Neural cell (in vitro differentiated cells): ENCODE measurements around the gene MACC1. TPM values are rescaled to one million over a fixed set of nuclear protein-coding genes. Genes with fewer than 3 reads are reported as not detected.
"Not testable (repeated sequence)": the region's sequence is repeated elsewhere in the genome, so short reads cannot be mapped to it uniquely, and the experiment has no call there.

ENCODE experiments used
- H2AFZ ChIP-seq: fragments of 200-600, 300-800 bp; sonication (generic), shearing (Covaris generic); 2 replicates; pipeline ENCODE4 v1.6.0; 2014; ENCODE audit warnings: low read depth, mild to moderate bottlenecking, antibody characterized with exemption, low read length, moderate library complexity
- H3F3A ChIP-seq: fragments of 200-600 bp; shearing (Covaris generic); 2 replicates; pipeline ENCODE4 v1.6.1; 2016; ENCODE audit warnings: mild to moderate bottlenecking, moderate library complexity, mixed read lengths, antibody characterized with exemption, low read length; ENCODE audit not compliant: insufficient read depth, poor library complexity, severe bottlenecking
- H3K27ac ChIP-seq: fragments of 200-600, 300-800 bp; sonication (generic), shearing (Covaris generic); 2 replicates; pipeline ENCODE4 v1.5.1; 2014; ENCODE audit warnings: mild to moderate bottlenecking, low read length, moderate library complexity
- H3K27me3 ChIP-seq: fragments of 300-800, 200-600 bp; sonication (generic), shearing (Covaris generic); 2 replicates; pipeline ENCODE4 v1.6.0; 2014; ENCODE audit warnings: mild to moderate bottlenecking, low read depth, low read length, moderate library complexity; ENCODE audit not compliant: insufficient read depth
- H3K36me3 ChIP-seq: fragments of 300-800, 200-600 bp; sonication (generic), shearing (Covaris generic); 2 replicates; pipeline ENCODE4 v1.5.1; 2014; ENCODE audit warnings: mild to moderate bottlenecking, antibody characterized with exemption, low read length, moderate library complexity; ENCODE audit not compliant: insufficient read depth
- H3K4me2 ChIP-seq: fragments of 300-800, 200-600 bp; sonication (generic), shearing (Covaris generic); 2 replicates; pipeline ENCODE4 v1.6.0; 2014; ENCODE audit warnings: mild to moderate bottlenecking, low read length
- H3K4me3 ChIP-seq: fragments of 300-800, 200-600 bp; sonication (generic), shearing (Covaris generic); 2 replicates; pipeline ENCODE4 v1.5.1; 2014; ENCODE audit warnings: mild to moderate bottlenecking, low read length, moderate library complexity
- H3K79me2 ChIP-seq: fragments of 200-600 bp; shearing (Covaris generic); replicated peaks from 2 replicates; pipeline ENCODE4 v1.6.0; 2014; ENCODE audit warnings: mild to moderate bottlenecking, low read length, moderate library complexity; ENCODE audit not compliant: insufficient read depth
- H3K9ac ChIP-seq: fragments of 300-800, 200-600 bp; sonication (generic), shearing (Covaris generic); 2 replicates; pipeline ENCODE4 v1.6.1; 2016; ENCODE audit warnings: mild to moderate bottlenecking, low read length, mixed read lengths
- H3K9me2 ChIP-seq: fragments of 200-600 bp; shearing (Covaris generic); 2 replicates; pipeline ENCODE4 v1.6.1; 2016; ENCODE audit warnings: mild to moderate bottlenecking, low read length, mixed read lengths; ENCODE audit not compliant: insufficient read depth
- H3K9me3 ChIP-seq: fragments of 200-600, 300-800 bp; sonication (generic), shearing (Covaris generic); 2 replicates; pipeline ENCODE4 v1.6.1; 2016; ENCODE audit warnings: mild to moderate bottlenecking, mixed run types, low read length, moderate library complexity, mixed read lengths
- H4K20me1 ChIP-seq: fragments of 200-600 bp; shearing (Covaris generic); 2 replicates; pipeline ENCODE4 v1.6.1; 2016; ENCODE audit warnings: mild to moderate bottlenecking, mixed run types; ENCODE audit not compliant: insufficient read depth
- EP300 ChIP-seq: fragments of 450-650 bp; conservative IDR thresholded peaks from 2 replicates; pipeline ENCODE4 v1.6.1; 2014; ENCODE audit warnings: antibody characterized with exemption, mild to moderate bottlenecking, moderate library complexity; ENCODE audit not compliant: poor library complexity, severe bottlenecking
- EZH2 ChIP-seq: fragments of 200-600, 300-800 bp; shearing (Covaris generic), sonication (generic); IDR thresholded peaks from 2 replicates; pipeline ENCODE4 v1.6.1; 2014; ENCODE audit warnings: antibody characterized with exemption, low read length, borderline replicate concordance, mild to moderate bottlenecking; ENCODE audit not compliant: insufficient read depth, poor library complexity, severe bottlenecking
- MXI1 ChIP-seq: fragments of 450-650 bp; conservative IDR thresholded peaks from 2 replicates; pipeline ENCODE4 v1.6.1; 2014; ENCODE audit warnings: antibody characterized with exemption, mild to moderate bottlenecking; ENCODE audit not compliant: poor library complexity, severe bottlenecking
- POLR2AphosphoS5 ChIP-seq: IDR thresholded peaks from 2 replicates; pipeline ENCODE4 v1.6.1; 2012
- RAD21 ChIP-seq: fragments of 450-650 bp; conservative IDR thresholded peaks from 2 replicates; pipeline ENCODE4 v1.6.1; 2014; ENCODE audit warnings: antibody characterized with exemption, mild to moderate bottlenecking, moderate library complexity
- SMC3 ChIP-seq: fragments of 450-650 bp; conservative IDR thresholded peaks from 2 replicates; pipeline ENCODE4 v1.6.1; 2014; ENCODE audit warnings: antibody characterized with exemption, mild to moderate bottlenecking, moderate library complexity; ENCODE audit not compliant: poor library complexity
- TAF1 ChIP-seq: IDR thresholded peaks from 2 replicates; pipeline ENCODE4 v1.6.1; 2012; ENCODE audit warnings: low read depth
- polyA plus RNA-seq: library from polyadenylated mRNA; depleted of rRNA; stranded (reverse); fragments of >200 nt; gene quantifications from 2 replicates; pipeline ENCODE4 v1.2.3, GENCODE V29; 2014
- TF ChIP-seq, protein P1 (sequence below): IDR thresholded peaks from 2 replicates; pipeline ENCODE4 v1.6.1; 2012; ENCODE audit warnings: borderline replicate concordance
- TF ChIP-seq, protein P2 (sequence below): fragments of 450-650 bp; IDR thresholded peaks from 2 replicates; pipeline ENCODE4 v1.5.1; 2014; ENCODE audit warnings: antibody characterized with exemption, mild to moderate bottlenecking, moderate library complexity; ENCODE audit not compliant: poor library complexity, severe bottlenecking

Gene MACC1
- polyA plus RNA-seq, 1 donor from 2014 or later = 0.20 TPM

DNA sequence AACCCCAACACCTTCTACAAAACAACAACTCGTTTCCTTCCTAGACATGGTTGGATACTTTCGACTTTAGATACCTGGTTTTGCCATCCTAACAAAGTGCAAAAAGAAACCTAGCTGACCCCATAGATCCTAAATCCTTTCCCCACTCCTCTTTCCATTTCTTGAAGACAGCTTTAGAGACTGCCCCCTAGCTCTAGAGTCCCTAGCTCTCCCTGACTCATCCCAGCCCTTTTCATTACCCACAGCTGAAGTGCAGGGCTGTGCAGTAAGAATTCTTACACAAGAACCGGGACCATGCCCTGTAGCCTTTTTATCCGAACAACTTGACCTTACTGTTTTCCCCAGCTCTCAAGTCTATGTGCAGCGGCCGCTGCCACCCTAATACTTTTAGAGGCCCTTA is 93.1 kb downstream of the MACC1 start:
- not testable (repeated sequence) for H3K9me3 ChIP-seq, H3K9me2 ChIP-seq, H3K4me2 ChIP-seq, H3K27me3 ChIP-seq, H3K36me3 ChIP-seq, H3K27ac ChIP-seq, H3K79me2 ChIP-seq, H3K9ac ChIP-seq, H3F3A ChIP-seq, H4K20me1 ChIP-seq, H3K4me3 ChIP-seq, H2AFZ ChIP-seq

DNA sequence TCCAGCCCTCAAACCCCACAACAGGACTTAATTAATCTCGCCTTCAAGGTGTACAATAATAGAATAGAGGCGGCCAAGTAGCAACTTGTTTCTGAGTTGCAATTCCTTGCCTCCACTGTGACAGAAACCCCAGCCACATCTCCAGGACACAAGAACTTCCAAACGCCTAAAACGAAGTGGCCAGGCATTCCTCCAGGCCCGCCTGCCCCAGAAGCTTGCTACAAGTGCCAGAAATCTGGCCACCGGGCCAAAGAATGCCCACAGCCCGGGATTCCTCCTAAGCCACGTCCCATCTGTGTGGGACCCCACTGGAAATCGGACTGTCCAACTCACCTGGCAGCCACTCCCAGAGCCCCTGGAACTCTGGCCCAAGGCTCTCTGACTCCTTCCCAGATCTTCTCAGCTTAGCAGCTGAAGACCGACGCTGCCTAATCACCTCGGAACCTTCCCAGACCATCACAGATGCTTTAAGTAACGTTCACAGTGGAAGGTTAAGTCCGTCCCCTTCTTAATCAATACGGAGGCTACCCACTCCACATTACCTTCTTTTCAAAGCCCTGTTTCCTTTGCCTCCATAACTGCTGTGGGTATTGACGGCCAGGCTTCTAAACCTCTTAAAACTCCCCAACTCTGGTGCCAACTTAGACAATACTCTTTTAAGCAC is 94.4 kb downstream of the MACC1 start:
- not testable (repeated sequence) for H3K4me3 ChIP-seq, H3K9ac ChIP-seq, H3K4me2 ChIP-seq, H3K9me2 ChIP-seq, H4K20me1 ChIP-seq, H3F3A ChIP-seq, H3K36me3 ChIP-seq, H3K27me3 ChIP-seq, H3K27ac ChIP-seq, H2AFZ ChIP-seq, H3K79me2 ChIP-seq, H3K9me3 ChIP-seq

DNA sequence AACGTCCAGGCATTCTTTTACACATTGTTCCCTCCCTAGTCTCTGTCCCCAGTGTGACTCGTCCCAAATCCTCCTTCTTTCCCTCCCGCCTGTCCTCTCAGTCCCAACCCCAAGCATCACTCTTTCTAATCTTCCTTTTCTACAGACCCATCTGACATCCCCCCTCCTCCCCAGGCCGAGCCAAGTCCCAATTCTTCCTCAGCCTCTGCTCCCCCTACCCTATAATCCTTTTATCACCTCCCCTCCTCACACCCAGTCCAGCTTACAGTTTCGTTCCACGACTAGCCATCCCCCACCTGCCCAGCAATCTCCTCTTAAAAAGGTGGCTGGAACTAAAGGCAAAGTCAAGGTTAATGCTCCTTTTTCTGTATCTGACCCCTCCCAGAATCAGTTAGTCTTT is 95.1 kb downstream of the MACC1 start:
- no peaks in the 10 kb centered on the region for H3K79me2 ChIP-seq
- H3K27ac ChIP-seq = no peak overlapping the region

DNA sequence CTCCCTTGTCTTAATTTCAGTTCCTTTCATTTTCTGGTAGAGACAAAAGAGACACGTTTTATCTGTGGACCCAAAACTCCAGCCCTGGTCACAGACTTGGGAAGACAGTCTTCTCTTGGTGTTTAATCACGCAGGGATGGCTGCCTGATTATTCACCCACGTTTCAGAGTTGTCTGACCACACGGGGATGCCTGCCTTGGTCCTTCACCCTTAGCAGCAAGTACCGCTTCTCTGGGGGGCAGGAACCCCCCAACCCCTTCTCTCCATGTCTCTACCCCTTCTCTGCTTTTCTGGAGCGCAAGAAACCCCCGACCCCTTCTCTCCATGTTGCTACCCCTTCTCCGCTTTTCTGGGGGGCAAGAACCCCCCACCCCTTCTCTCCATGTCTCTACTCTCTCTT is 95.8 kb downstream of the MACC1 start:
- Histone ChIP-seq H3K9me2 (no peaks in the 10 kb centered on the region), H3F3A (no peaks in the 10 kb centered on the region), H3K9me3 (no peaks in the 10 kb centered on the region), H3K4me3 (no peak overlapping the region), H2AFZ (no peak overlapping the region), H3K9ac (no peak overlapping the region), H3K36me3 (no peaks in the 10 kb centered on the region), H3K27me3 (no peaks in the 10 kb centered on the region), H3K4me2 (no peak overlapping the region), H3K27ac (no peak overlapping the region), H4K20me1 (no peaks in the 10 kb centered on the region), H3K79me2 (no peaks in the 10 kb centered on the region)
- TF ChIP-seq EP300 (no peak), TAF1 (no peak), POLR2AphosphoS5 (no peak), SMC3 (no peak), MXI1 (no peak), RAD21 (no peak), EZH2 (no peak)
- TF ChIP-seq, protein P1, sequence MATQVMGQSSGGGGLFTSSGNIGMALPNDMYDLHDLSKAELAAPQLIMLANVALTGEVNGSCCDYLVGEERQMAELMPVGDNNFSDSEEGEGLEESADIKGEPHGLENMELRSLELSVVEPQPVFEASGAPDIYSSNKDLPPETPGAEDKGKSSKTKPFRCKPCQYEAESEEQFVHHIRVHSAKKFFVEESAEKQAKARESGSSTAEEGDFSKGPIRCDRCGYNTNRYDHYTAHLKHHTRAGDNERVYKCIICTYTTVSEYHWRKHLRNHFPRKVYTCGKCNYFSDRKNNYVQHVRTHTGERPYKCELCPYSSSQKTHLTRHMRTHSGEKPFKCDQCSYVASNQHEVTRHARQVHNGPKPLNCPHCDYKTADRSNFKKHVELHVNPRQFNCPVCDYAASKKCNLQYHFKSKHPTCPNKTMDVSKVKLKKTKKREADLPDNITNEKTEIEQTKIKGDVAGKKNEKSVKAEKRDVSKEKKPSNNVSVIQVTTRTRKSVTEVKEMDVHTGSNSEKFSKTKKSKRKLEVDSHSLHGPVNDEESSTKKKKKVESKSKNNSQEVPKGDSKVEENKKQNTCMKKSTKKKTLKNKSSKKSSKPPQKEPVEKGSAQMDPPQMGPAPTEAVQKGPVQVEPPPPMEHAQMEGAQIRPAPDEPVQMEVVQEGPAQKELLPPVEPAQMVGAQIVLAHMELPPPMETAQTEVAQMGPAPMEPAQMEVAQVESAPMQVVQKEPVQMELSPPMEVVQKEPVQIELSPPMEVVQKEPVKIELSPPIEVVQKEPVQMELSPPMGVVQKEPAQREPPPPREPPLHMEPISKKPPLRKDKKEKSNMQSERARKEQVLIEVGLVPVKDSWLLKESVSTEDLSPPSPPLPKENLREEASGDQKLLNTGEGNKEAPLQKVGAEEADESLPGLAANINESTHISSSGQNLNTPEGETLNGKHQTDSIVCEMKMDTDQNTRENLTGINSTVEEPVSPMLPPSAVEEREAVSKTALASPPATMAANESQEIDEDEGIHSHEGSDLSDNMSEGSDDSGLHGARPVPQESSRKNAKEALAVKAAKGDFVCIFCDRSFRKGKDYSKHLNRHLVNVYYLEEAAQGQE = no peak
- TF ChIP-seq, protein P2, sequence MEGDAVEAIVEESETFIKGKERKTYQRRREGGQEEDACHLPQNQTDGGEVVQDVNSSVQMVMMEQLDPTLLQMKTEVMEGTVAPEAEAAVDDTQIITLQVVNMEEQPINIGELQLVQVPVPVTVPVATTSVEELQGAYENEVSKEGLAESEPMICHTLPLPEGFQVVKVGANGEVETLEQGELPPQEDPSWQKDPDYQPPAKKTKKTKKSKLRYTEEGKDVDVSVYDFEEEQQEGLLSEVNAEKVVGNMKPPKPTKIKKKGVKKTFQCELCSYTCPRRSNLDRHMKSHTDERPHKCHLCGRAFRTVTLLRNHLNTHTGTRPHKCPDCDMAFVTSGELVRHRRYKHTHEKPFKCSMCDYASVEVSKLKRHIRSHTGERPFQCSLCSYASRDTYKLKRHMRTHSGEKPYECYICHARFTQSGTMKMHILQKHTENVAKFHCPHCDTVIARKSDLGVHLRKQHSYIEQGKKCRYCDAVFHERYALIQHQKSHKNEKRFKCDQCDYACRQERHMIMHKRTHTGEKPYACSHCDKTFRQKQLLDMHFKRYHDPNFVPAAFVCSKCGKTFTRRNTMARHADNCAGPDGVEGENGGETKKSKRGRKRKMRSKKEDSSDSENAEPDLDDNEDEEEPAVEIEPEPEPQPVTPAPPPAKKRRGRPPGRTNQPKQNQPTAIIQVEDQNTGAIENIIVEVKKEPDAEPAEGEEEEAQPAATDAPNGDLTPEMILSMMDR = no peak

More for the DNA sequence above, 95.1 kb downstream of the MACC1 start:
- H3K9me3 ChIP-seq = no peaks in the 10 kb centered on the region
- H3K4me2 ChIP-seq = no peak overlapping the region
- TF ChIP-seq EP300 (no peak), POLR2AphosphoS5 (no peak)
- TF ChIP-seq, protein P2 = no peak
- H4K20me1 ChIP-seq = no peaks in the 10 kb centered on the region
- no peaks in the 10 kb centered on the region for H3K36me3 ChIP-seq
- no peaks in the 10 kb centered on the region for H3F3A ChIP-seq
- no peak overlapping the region for H3K4me3 ChIP-seq
- no peak overlapping the region for H3K9ac ChIP-seq
- no peaks in the 10 kb centered on the region for H3K9me2 ChIP-seq
- H3K27me3 ChIP-seq = no peaks in the 10 kb centered on the region
- no peak overlapping the region for H2AFZ ChIP-seq
